HCT116 (cell line): ENCODE measurements around the gene ZHX3. TPM values are rescaled to one million over a fixed set of nuclear protein-coding genes. Genes with fewer than 3 reads are reported as not detected.

ENCODE experiments used
- ATAC-seq: fragments of 200-7000 bp; cut with Tn5 transposase; 2 replicates; pipeline ENCODE4 v1.9.1; 2020; ENCODE audit warnings: mild to moderate bottlenecking, moderate library complexity
- BruUV-seq: library from RNA; stranded (reverse); fragments of 400-500 nt; replicated peaks from 2 replicates; lab custom pipeline; 2021; lab: Mats Ljungman, UMichigan
- CTCF ChIA-PET: fragments of 300-600 bp; sonication (Branson Sonifier 250); formaldehyde crosslinking; loops from one replicate; lab custom pipeline; 2021; ENCODE audit warnings: antibody characterized with exemption; lab: Charles Lee
- POLR2A ChIA-PET: fragments of 300-600, 350-600 bp; sonication (Branson Sonifier 250); formaldehyde crosslinking; loops from one replicate; lab custom pipeline; 2021; ENCODE audit warnings: antibody characterized with exemption; lab: Charles Lee
- RAD21 ChIA-PET, 2 experiments: fragments of 300-600 bp; sonication (Branson Sonifier 250); formaldehyde crosslinking; loops; one replicate each; lab custom pipeline; 2023; ENCODE audit warnings: low total read pairs in 2 of 2; ENCODE audit not compliant: uncharacterized antibody in 2 of 2, unreplicated experiment in 2 of 2, low non-redundant PET in 1 of 2; lab: Charles Lee
- DNase-seq: peaks from one replicate; pipeline ENCODE4 v3.0.0-alpha.2; 2010; ENCODE audit warnings: low read depth, low spot score
- H2AFZ ChIP-seq: fragments of 200-600 bp; shearing (Covaris generic), sonication (generic); 2 replicates; pipeline ENCODE4 v1.6.1; 2017; ENCODE audit warnings: low read depth, mixed run types, mixed read lengths, antibody characterized with exemption, low read length; ENCODE audit not compliant: poor library complexity, severe bottlenecking
- H3K27ac ChIP-seq: 2 replicates; pipeline ENCODE4 v1.5.1; 2012; ENCODE audit warnings: low read depth, low read length
- H3K27me3 ChIP-seq: fragments of 200-600 bp; sonication (generic); 2 replicates; pipeline ENCODE4 v1.6.1; 2016; ENCODE audit warnings: mixed run types, low read length, mixed read lengths; ENCODE audit not compliant: insufficient read depth
- H3K36me3 ChIP-seq, 2 experiments: fragments of 200-500 bp in 1 of 2; fragments of 200-600 bp in 1 of 2; sonication (Bioruptor generic) in 1 of 2; sonication (generic) in 1 of 2; 2 replicates each; pipeline versions ENCODE4 v1.5.1 to v1.6.1; 2014 to 2016; ENCODE audit warnings: low read length in 2 of 2, inconsistent platforms in 1 of 2, mixed read lengths in 1 of 2, mixed run types in 1 of 2; ENCODE audit not compliant: insufficient read depth in 2 of 2, control insufficient read depth in 1 of 2
- H3K4me1 ChIP-seq, 2 experiments: fragments of 200-600 bp in 1 of 2; sonication (generic) in 1 of 2; 2 replicates each; pipeline versions ENCODE4 v1.5.1 to v1.6.1; 2012 to 2017; ENCODE audit warnings: low read length in 2 of 2, inconsistent platforms in 1 of 2, mild to moderate bottlenecking in 1 of 2, mixed read lengths in 1 of 2, mixed run types in 1 of 2, moderate library complexity in 1 of 2; ENCODE audit not compliant: insufficient read depth in 2 of 2, control insufficient read depth in 1 of 2
- H3K4me2 ChIP-seq: fragments of 200-600 bp; sonication (generic); 2 replicates; pipeline ENCODE4 v1.6.1; 2017; ENCODE audit warnings: mixed run types, low read length, mixed read lengths
- H3K4me3 ChIP-seq, 2 experiments: fragments of 200-600 bp in 1 of 2; sonication (generic) in 1 of 2; replicated peaks in 1 of 2; 2 replicates each; pipeline ENCODE4 v1.5.1; 2011 to 2016; ENCODE audit warnings: low read length in 2 of 2, control low read depth in 1 of 2, low read depth in 1 of 2, mild to moderate bottlenecking in 1 of 2, mixed read lengths in 1 of 2, mixed run types in 1 of 2
- H3K79me2 ChIP-seq: fragments of 200-600 bp; sonication (generic); 2 replicates; pipeline ENCODE4 v1.6.1; 2017; ENCODE audit warnings: mild to moderate bottlenecking, mixed run types, low read length, moderate library complexity, mixed read lengths; ENCODE audit not compliant: insufficient read depth
- H3K9ac ChIP-seq: fragments of 200-600 bp; sonication (generic); 2 replicates; pipeline ENCODE4 v1.6.1; 2016; ENCODE audit warnings: low read length, mixed read lengths
- H3K9me2 ChIP-seq: fragments of 200-600 bp; sonication (generic), shearing (Covaris generic); 2 replicates; pipeline ENCODE4 v1.6.1; 2017; ENCODE audit warnings: mixed run types, mild to moderate bottlenecking, moderate library complexity; ENCODE audit not compliant: insufficient read depth
- H3K9me3 ChIP-seq, 2 experiments: fragments of 200-500 bp in 1 of 2; fragments of 200-600 bp in 1 of 2; sonication (Bioruptor generic) in 1 of 2; sonication (generic) in 1 of 2; 2 replicates each; pipeline ENCODE4 v1.6.1; 2014 to 2017; ENCODE audit warnings: low read length in 2 of 2, mixed read lengths in 2 of 2, inconsistent platforms in 1 of 2, low read depth in 1 of 2, mild to moderate bottlenecking in 1 of 2, mixed run types in 1 of 2, moderate library complexity in 1 of 2; ENCODE audit not compliant: control insufficient read depth in 1 of 2, insufficient read depth in 1 of 2
- H4K20me1 ChIP-seq: fragments of 200-600 bp; sonication (generic), shearing (Covaris generic); 2 replicates; pipeline ENCODE4 v1.6.1; 2017; ENCODE audit warnings: mixed run types, mild to moderate bottlenecking, moderate library complexity; ENCODE audit not compliant: insufficient read depth
- EZH2 ChIP-seq: fragments of 200-600 bp; sonication (generic); IDR thresholded peaks from 2 replicates; pipeline ENCODE4 v1.6.1; 2017; ENCODE audit warnings: antibody characterized with exemption, mixed run types
- FOSL1 ChIP-seq: IDR thresholded peaks from 2 replicates; pipeline ENCODE4 v1.6.1; 2012; ENCODE audit warnings: low read depth
- RAD21 ChIP-seq: IDR thresholded peaks from 2 replicates; pipeline ENCODE4 v1.6.1; 2012; ENCODE audit warnings: low read depth, mild to moderate bottlenecking
- intact Hi-C: fragments of 100-400 bp; cut with micrococcal nuclease; formaldehyde crosslinking; loops from 2 replicates; pipeline ENCODE4 v1.10.0; 2022
- total RNA-seq: library from RNA; stranded (reverse); gene quantifications from one replicate; pipeline ENCODE4 v1.2.1, GENCODE V29; 2021; ENCODE audit not compliant: unreplicated experiment
- TF ChIP-seq, protein P1 (sequence below): IDR thresholded peaks from 2 replicates; pipeline ENCODE4 v1.6.1; 2012; ENCODE audit warnings: low read depth
- TF ChIP-seq, protein P2 (sequence below), 3 experiments: fragments of 200-600 bp in 1 of 3; sonication (generic) in 1 of 3; IDR thresholded peaks in 2 of 3; conservative IDR thresholded peaks in 1 of 3; 2 replicates each; pipeline ENCODE4 v1.5.1; 2012 to 2017; ENCODE audit warnings: low read depth in 2 of 3, low read length in 2 of 3, antibody characterized with exemption in 1 of 3, borderline replicate concordance in 1 of 3, control low read depth in 1 of 3, mild to moderate bottlenecking in 1 of 3, mixed read lengths in 1 of 3, mixed run types in 1 of 3, moderate library complexity in 1 of 3; ENCODE audit not compliant: insufficient read depth in 1 of 3
- TF ChIP-seq, protein P3 (sequence below): IDR thresholded peaks from 2 replicates; pipeline ENCODE4 v1.6.1; 2011; ENCODE audit warnings: mild to moderate bottlenecking, low read length, moderate library complexity; ENCODE audit not compliant: insufficient replicate concordance; ENCODE audit errors: extremely low read depth

The ZHX3 gene
- total RNA-seq, 1 experiment from 2014 or later = 13.3 TPM

DNA sequence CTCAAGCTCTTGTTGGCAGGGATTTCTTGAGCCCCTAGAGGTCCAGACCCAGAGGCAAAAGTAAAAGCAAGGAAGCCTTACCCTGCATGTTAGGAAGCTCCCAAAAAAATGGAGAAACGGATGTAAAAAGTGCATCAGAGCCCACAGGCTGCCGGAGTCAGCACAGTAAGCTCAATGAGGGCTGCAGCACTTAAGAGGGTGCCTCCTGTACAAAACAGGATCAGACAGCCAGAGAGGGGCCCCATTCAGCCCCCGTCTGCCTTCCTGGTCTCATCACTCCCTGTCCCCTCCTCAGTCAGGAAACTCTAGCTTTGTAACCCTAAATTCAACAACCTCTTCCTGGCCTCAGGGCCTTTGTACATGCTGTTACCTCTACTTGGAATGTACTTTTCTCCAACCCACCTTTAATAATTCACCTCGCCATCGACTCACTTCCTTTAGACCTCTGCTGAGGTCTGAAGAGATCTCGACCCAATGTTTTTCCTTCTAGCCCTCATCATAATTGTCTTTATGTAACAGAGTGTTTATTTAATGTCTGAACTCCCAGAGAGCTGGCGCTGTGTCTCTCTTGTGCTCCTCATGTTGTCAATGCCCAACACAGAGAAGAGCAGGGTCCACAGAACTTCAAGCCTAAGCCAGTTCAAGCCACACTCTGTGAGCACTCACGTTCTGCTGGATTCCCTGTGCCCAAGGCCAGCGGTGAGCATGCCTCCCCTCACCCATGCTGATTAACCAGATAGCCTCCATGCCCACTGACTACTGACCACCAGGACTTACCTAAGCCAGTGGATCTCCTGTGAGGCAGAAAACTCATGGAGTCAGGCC is 183.0 kb downstream of the ZHX3 start:
- Histone ChIP-seq H2AFZ (no peak overlapping the region), H3K4me3 (no peak overlapping the region), H3K79me2 (peaks cover 14% of the 10 kb centered on the region; the same call in 1 of the 2 replicates), H3K36me3 (peaks cover 0 to 3% of the 10 kb centered on the region in 2 experiments; a peak in 1 of 4 replicates), H3K27me3 (no peaks in the 10 kb centered on the region), H3K9ac (no peak overlapping the region), H3K4me1 (peaks cover 9 to 20% of the 10 kb centered on the region in 2 experiments; a peak in 3 of 4 replicates), H3K9me3 (no peaks in the 10 kb centered on the region), H3K27ac (no peak overlapping the region), H3K9me2 (no peaks in the 10 kb centered on the region), H4K20me1 (no peaks in the 10 kb centered on the region), H3K4me2 (no peak overlapping the region)
- BruUV-seq = no TSS peak
- no peak for DNase-seq
- ChIA-PET CTCF (interaction anchor here (0.5 to 2.5 kb wide), 25 partner anchors 9 to 273 kb away, joined by 3 to 53 read pairs (median 3); partner anchors contain the start of gene LPIN3), POLR2A (interaction anchor here (1.2 to 1.6 kb wide), 2 partner anchors 136 to 206 kb away, joined by 3 read pairs; partner anchors contain the start of gene LPIN3), RAD21 (interaction anchor here (0.6 to 1.7 kb wide), 7 partner anchors 97 to 567 kb away, joined by 3 to 9 read pairs (median 4); partner anchors contain the start of gene LPIN3 (in 2 of the 2))
- TF ChIP-seq FOSL1 (no peak), RAD21 (no peak)
- intact Hi-C loops = loop anchor here (1.0 kb wide), 1 partner anchor 206 kb away; the partner anchor contains the start of gene LPIN3
- no peak for ATAC-seq

DNA sequence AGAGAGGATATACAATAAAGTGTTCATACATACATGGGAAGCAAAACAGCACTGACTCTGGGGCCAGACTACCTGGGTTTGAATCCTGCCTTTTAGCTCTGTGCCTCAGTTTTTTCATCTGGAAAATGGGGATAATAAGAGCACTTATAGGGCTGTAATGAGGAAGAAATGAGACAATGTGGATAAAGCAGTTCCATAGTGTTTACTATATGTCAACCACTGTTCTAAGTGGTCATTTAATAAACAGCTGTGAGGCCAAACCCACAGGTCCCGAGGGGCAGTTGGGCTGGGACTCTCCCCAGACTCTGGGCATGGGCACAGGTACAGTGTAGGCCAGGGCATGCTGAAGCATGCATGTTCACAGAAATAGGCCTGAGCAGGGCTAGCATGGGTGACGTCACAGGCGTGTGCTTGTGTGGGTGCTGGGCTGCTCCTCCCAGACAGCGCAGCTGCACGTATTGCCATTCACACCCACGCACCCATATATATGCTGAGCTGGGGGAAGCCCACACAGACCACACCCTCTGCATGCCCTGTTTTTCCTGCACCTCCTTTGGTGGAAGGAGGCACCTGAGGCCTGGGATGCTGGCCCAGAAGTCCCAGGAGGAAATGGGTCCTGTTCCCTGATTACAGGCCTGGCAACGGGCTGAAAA is 183.7 kb downstream of the ZHX3 start:
- Histone ChIP-seq H3K4me3 (no peak overlapping the region), H3K9ac (no peak overlapping the region), H2AFZ (no peak overlapping the region), H3K9me3 (no peaks in the 10 kb centered on the region), H3K9me2 (no peaks in the 10 kb centered on the region), H3K4me1 (peaks cover 9 to 20% of the 10 kb centered on the region in 2 experiments; a peak in 3 of 4 replicates), H3K79me2 (peaks cover 6% of the 10 kb centered on the region; the same call in 1 of the 2 replicates), H4K20me1 (no peaks in the 10 kb centered on the region), H3K36me3 (no peaks in the 10 kb centered on the region), H3K27me3 (no peaks in the 10 kb centered on the region), H3K27ac (no peak overlapping the region), H3K4me2 (no peak overlapping the region)
- DNase-seq = no peak
- TF ChIP-seq EZH2 (no peak), RAD21 (no peak)
- TF ChIP-seq, protein P1, sequence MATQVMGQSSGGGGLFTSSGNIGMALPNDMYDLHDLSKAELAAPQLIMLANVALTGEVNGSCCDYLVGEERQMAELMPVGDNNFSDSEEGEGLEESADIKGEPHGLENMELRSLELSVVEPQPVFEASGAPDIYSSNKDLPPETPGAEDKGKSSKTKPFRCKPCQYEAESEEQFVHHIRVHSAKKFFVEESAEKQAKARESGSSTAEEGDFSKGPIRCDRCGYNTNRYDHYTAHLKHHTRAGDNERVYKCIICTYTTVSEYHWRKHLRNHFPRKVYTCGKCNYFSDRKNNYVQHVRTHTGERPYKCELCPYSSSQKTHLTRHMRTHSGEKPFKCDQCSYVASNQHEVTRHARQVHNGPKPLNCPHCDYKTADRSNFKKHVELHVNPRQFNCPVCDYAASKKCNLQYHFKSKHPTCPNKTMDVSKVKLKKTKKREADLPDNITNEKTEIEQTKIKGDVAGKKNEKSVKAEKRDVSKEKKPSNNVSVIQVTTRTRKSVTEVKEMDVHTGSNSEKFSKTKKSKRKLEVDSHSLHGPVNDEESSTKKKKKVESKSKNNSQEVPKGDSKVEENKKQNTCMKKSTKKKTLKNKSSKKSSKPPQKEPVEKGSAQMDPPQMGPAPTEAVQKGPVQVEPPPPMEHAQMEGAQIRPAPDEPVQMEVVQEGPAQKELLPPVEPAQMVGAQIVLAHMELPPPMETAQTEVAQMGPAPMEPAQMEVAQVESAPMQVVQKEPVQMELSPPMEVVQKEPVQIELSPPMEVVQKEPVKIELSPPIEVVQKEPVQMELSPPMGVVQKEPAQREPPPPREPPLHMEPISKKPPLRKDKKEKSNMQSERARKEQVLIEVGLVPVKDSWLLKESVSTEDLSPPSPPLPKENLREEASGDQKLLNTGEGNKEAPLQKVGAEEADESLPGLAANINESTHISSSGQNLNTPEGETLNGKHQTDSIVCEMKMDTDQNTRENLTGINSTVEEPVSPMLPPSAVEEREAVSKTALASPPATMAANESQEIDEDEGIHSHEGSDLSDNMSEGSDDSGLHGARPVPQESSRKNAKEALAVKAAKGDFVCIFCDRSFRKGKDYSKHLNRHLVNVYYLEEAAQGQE = no peak
- TF ChIP-seq, protein P2, sequence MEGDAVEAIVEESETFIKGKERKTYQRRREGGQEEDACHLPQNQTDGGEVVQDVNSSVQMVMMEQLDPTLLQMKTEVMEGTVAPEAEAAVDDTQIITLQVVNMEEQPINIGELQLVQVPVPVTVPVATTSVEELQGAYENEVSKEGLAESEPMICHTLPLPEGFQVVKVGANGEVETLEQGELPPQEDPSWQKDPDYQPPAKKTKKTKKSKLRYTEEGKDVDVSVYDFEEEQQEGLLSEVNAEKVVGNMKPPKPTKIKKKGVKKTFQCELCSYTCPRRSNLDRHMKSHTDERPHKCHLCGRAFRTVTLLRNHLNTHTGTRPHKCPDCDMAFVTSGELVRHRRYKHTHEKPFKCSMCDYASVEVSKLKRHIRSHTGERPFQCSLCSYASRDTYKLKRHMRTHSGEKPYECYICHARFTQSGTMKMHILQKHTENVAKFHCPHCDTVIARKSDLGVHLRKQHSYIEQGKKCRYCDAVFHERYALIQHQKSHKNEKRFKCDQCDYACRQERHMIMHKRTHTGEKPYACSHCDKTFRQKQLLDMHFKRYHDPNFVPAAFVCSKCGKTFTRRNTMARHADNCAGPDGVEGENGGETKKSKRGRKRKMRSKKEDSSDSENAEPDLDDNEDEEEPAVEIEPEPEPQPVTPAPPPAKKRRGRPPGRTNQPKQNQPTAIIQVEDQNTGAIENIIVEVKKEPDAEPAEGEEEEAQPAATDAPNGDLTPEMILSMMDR (IDR thresholded peaks at IDR 0.05 in 2 of 3, conservative IDR thresholded peaks at IDR 0.05 in 1 of 3; ENCODE audit: borderline replicate concordance in 1 of 3, insufficient read depth in 1 of 3, low read depth in 2 of 3, low read length in 2 of 3) = no peak
- TF ChIP-seq, protein P3, sequence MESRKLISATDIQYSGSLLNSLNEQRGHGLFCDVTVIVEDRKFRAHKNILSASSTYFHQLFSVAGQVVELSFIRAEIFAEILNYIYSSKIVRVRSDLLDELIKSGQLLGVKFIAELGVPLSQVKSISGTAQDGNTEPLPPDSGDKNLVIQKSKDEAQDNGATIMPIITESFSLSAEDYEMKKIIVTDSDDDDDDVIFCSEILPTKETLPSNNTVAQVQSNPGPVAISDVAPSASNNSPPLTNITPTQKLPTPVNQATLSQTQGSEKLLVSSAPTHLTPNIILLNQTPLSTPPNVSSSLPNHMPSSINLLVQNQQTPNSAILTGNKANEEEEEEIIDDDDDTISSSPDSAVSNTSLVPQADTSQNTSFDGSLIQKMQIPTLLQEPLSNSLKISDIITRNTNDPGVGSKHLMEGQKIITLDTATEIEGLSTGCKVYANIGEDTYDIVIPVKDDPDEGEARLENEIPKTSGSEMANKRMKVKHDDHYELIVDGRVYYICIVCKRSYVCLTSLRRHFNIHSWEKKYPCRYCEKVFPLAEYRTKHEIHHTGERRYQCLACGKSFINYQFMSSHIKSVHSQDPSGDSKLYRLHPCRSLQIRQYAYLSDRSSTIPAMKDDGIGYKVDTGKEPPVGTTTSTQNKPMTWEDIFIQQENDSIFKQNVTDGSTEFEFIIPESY = no peak
- POLR2A ChIA-PET = interaction anchor here (1.6 kb wide), 1 partner anchor 137 kb away, joined by 3 read pairs; no protein-coding TSS in a partner anchor
- intact Hi-C loops = no loop called here
- BruUV-seq = no TSS peak
- CTCF ChIA-PET = interaction anchor here (0.6 to 2.0 kb wide), 7 partner anchors 9 to 207 kb away, joined by 3 to 15 read pairs (median 4); partner anchors contain the start of gene LPIN3
- RAD21 ChIA-PET = interaction anchor here in 1 of 2 experiments (1.5 to 1.6 kb wide), 2 partner anchors 143 to 171 kb away, joined by 4 to 6 read pairs; no protein-coding TSS in a partner anchor
- no peak for ATAC-seq
